GM12878 (cell line): ENCODE data around the gene SLC11A1. TPM values are rescaled to one million over a fixed set of nuclear protein-coding genes. Genes with fewer than 3 reads are reported as not detected.

ENCODE experiments used
- ATAC-seq: fragments of 200-7000 bp; cut with Tn5 transposase; 3 replicates; pipeline ENCODE4 v1.9.1; 2020; ENCODE audit warnings: mild to moderate bottlenecking, moderate library complexity
- BruUV-seq: library from RNA; stranded (reverse); fragments of 400-500 nt; replicated peaks from 2 replicates; lab custom pipeline; 2021; lab: Mats Ljungman, UMichigan
- CTCF ChIA-PET: fragments of 300-600 bp; sonication (Branson Sonifier 250); formaldehyde crosslinking; extraction: SDS; loops from one replicate; lab custom pipeline; 2021; ENCODE audit warnings: inconsistent platforms; lab: Yijun Ruan, JAX
- POLR2A ChIA-PET: fragments of 350-600 bp; formaldehyde crosslinking; extraction: SDS; loops from one replicate; lab custom pipeline; 2021; ENCODE audit warnings: inconsistent platforms; lab: Charles Lee
- RAD21 ChIA-PET: fragments of 300-600 bp; sonication (Branson Sonifier 250); formaldehyde crosslinking; loops from one replicate; lab custom pipeline; 2023; ENCODE audit warnings: antibody characterized with exemption; ENCODE audit not compliant: unreplicated experiment; lab: Charles Lee
- SMC1A ChIA-PET: fragments of 300-600 bp; sonication (Branson Sonifier 250); formaldehyde crosslinking; loops from one replicate; lab custom pipeline; 2023; ENCODE audit not compliant: unreplicated experiment, uncharacterized antibody; lab: Charles Lee
- DNase-seq: peaks from one replicate; pipeline ENCODE4 v3.0.0-alpha.2; 2011; ENCODE audit warnings: low read depth, low spot score
- FAIRE-seq: peaks from 3 replicates; lab custom pipeline; 2011; peaks lifted over from hg19 to GRCh38; lab: Jason Lieb, UNC
- H2AFZ ChIP-seq: 2 replicates; pipeline ENCODE4 v1.6.0; 2011; ENCODE audit warnings: low read depth, low read length, control low read depth; ENCODE audit not compliant: control insufficient read depth
- H3K27ac ChIP-seq: 2 replicates; pipeline ENCODE4 v1.5.1; 2011; ENCODE audit warnings: control low read depth; ENCODE audit not compliant: control insufficient read depth, insufficient read depth
- H3K27me3 ChIP-seq, 2 experiments: replicated peaks in 1 of 2; 2 replicates each; pipeline versions ENCODE4 v1.6.0 to v1.6.1; 2011; ENCODE audit warnings: low read length in 1 of 2; ENCODE audit not compliant: control insufficient read depth in 2 of 2, insufficient read depth in 2 of 2
- H3K36me3 ChIP-seq, 2 experiments: 2 replicates each; pipeline ENCODE4 v1.5.1; 2011; ENCODE audit warnings: low read length in 1 of 2; ENCODE audit not compliant: control insufficient read depth in 2 of 2, insufficient read depth in 2 of 2
- H3K4me1 ChIP-seq: 2 replicates; pipeline ENCODE4 v1.6.1; 2011; ENCODE audit warnings: mild to moderate bottlenecking, low read length, moderate library complexity, mixed read lengths; ENCODE audit not compliant: control insufficient read depth, insufficient read depth
- H3K4me2 ChIP-seq: 2 replicates; pipeline ENCODE4 v1.6.0; 2011; ENCODE audit warnings: control low read depth; ENCODE audit not compliant: control insufficient read depth, insufficient read depth
- H3K4me3 ChIP-seq: fragments of 200-600 bp; sonication (generic); 2 replicates; pipeline ENCODE4 v1.5.1; 2016
- H3K79me2 ChIP-seq: 2 replicates; pipeline ENCODE4 v1.6.0; 2011; ENCODE audit warnings: low read length; ENCODE audit not compliant: control insufficient read depth, insufficient read depth
- H3K9ac ChIP-seq: 2 replicates; pipeline ENCODE4 v1.8.0; 2011; ENCODE audit warnings: low read length, control low read depth, mixed read lengths; ENCODE audit not compliant: control insufficient read depth, insufficient read depth
- H3K9me3 ChIP-seq: replicated peaks from 3 replicates; pipeline ENCODE4 v1.5.1; 2011; ENCODE audit warnings: mild to moderate bottlenecking, low read length; ENCODE audit not compliant: control insufficient read depth, insufficient read depth
- H4K20me1 ChIP-seq: 2 replicates; pipeline ENCODE4 v1.6.0; 2011; ENCODE audit not compliant: control insufficient read depth, insufficient read depth
- CHD4 ChIP-seq: fragments of 200-600 bp; sonication (generic); IDR thresholded peaks from 2 replicates; pipeline ENCODE4 v1.6.1; 2016; ENCODE audit warnings: mild to moderate bottlenecking
- E2F4 ChIP-seq: IDR thresholded peaks from 2 replicates; pipeline ENCODE4 v1.6.1; 2012; ENCODE audit warnings: low read depth, low read length, improper control_type of control experiment
- ETV6 ChIP-seq, 2 experiments: fragments of 450-650 bp in 1 of 2; IDR thresholded peaks in 1 of 2; conservative IDR thresholded peaks in 1 of 2; 2 replicates each; pipeline ENCODE4 v1.6.1; 2014; ENCODE audit warnings: antibody characterized with exemption in 1 of 2, borderline replicate concordance in 1 of 2, low read depth in 1 of 2, mild to moderate bottlenecking in 1 of 2, moderate library complexity in 1 of 2
- NBN ChIP-seq: fragments of 450-650 bp; IDR thresholded peaks from 2 replicates; pipeline ENCODE4 v1.6.1; 2016
- NRF1 ChIP-seq: conservative IDR thresholded peaks from 2 replicates; pipeline ENCODE4 v1.6.1; 2011; ENCODE audit warnings: mild to moderate bottlenecking, low read depth, low read length, improper control_type of control experiment
- PKNOX1 ChIP-seq: fragments of 450-650 bp; IDR thresholded peaks from 2 replicates; pipeline ENCODE4 v1.6.1; 2016; ENCODE audit warnings: mild to moderate bottlenecking
- POLR2AphosphoS2 ChIP-seq: IDR thresholded peaks from 2 replicates; pipeline ENCODE4 v1.6.1; 2011; ENCODE audit warnings: low read depth, mild to moderate bottlenecking, low read length, improper control_type of control experiment, moderate library complexity
- RB1 ChIP-seq: fragments of 450-650 bp; formaldehyde crosslinking; IDR thresholded peaks from 2 replicates; pipeline ENCODE4 v1.6.1; 2017; ENCODE audit warnings: mild to moderate bottlenecking, borderline replicate concordance
- SMAD1 ChIP-seq: fragments of 450-650 bp; IDR thresholded peaks from 2 replicates; pipeline ENCODE4 v1.6.1; 2018; ENCODE audit warnings: mild to moderate bottlenecking, low read depth; ENCODE audit not compliant: partially characterized antibody
- WGBS: methylation state at CpG from one replicate; pipeline ENCODE4 v1.1.6; 2016; ENCODE audit warnings: low lambda C conversion rate; ENCODE audit not compliant: insufficient replicate concordance, insufficient coverage; ENCODE audit errors: missing lambda C conversion rate; 5-methylcytosine and 5-hydroxymethylcytosine counted together
- in situ Hi-C: fragments of 300-500 bp; cut with MboI; formaldehyde crosslinking; loops from 9 replicates; pipeline ENCODE4 v1.14.3; 2018; ENCODE audit warnings: mixed read lengths
- intact Hi-C: fragments of 100-400 bp; cut with micrococcal nuclease; formaldehyde crosslinking; loops from one replicate; pipeline ENCODE4 v1.14.2; 2022; ENCODE audit not compliant: unreplicated experiment
- polyA plus RNA-seq, 11 experiments: library from polyadenylated mRNA; depleted of rRNA in 4 of 11; unstranded in 6 of 11; stranded (reverse) in 5 of 11; fragments of >200 nt; fragmentation: Nextera tagmentation in 4 of 11; fragmentation: Illumina TruSeq in 1 of 11; extraction: Ambion mirVana in 4 of 11; extraction: Trizol in 1 of 11; gene quantifications; 1 replicate in 1 of 11; 2 replicates in 10 of 11; pipeline versions ENCODE4 v1.2.1 to v1.2.3, GENCODE V29; 2011 to 2016; ENCODE audit warnings: inconsistent platforms in 2 of 11, missing spikeins in 2 of 11, low read depth in 1 of 11
- total RNA-seq, 4 experiments: library from RNA; depleted of rRNA in 3 of 4; stranded (reverse); fragments of >200 nt in 3 of 4; fragmentation: Illumina TruSeq in 1 of 4; extraction: Trizol in 1 of 4; gene quantifications; 2 replicates each; pipeline versions ENCODE4 v1.2.1 to v1.2.3, GENCODE V29; 2013 to 2021
- TF ChIP-seq, protein P1 (sequence below): fragments of 450-650 bp; IDR thresholded peaks from 2 replicates; pipeline ENCODE4 v1.6.1; 2017; ENCODE audit warnings: mild to moderate bottlenecking, moderate library complexity
- TF ChIP-seq, protein P2 (sequence below): IDR thresholded peaks from 2 replicates; pipeline ENCODE4 v1.6.1; 2012; ENCODE audit warnings: low read depth, low read length, improper control_type of control experiment

Gene SLC11A1
- total and polyA plus RNA-seq, 10 of the 15 experiments (the other 5 are each of a cell fraction or from before 2014, with no cell fraction given): 0.03 to 0.38 (median 0.12) TPM

DNA sequence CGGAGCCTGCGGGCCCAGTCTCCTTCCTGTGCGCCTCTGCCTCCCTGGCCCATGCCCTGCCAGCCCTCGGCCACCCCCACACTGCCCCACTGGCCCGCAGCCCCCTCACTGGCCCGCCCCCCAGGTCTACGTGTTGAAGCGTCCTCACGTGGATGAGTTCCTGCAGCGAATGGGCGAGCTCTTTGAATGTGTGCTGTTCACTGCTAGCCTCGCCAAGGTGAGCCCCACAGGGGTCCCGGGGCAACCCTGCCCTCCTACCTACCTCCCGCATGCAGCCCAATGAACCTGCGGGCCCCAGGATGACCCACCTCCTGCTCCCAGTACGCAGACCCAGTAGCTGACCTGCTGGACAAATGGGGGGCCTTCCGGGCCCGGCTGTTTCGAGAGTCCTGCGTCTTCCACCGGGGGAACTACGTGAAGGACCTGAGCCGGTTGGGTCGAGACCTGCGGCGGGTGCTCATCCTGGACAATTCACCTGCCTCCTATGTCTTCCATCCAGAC, 20.9 kb downstream of the SLC11A1 start:
- intact Hi-C loops (no loop called here), in situ Hi-C loops (loop anchor here (10.0 kb wide), 1 partner anchor 442 kb away; no protein-coding TSS in a partner anchor)
- H3K4me1 ChIP-seq: peaks cover 32% of the 10 kb centered on the region
- 0 out of 2 replicates have a peak overlapping the region, but pooled peaks have one; percentile 17 for H3K4me2 ChIP-seq
- H3K4me3 ChIP-seq: no peak overlapping the region
- H3K27me3 ChIP-seq: no peaks in the 10 kb centered on the region
- no peak overlapping the region for H3K9ac ChIP-seq
- POLR2A ChIA-PET: no interaction called here
- no peak overlapping the region for H3K27ac ChIP-seq
- no peak overlapping the region for H2AFZ ChIP-seq
- H3K79me2 ChIP-seq: peaks cover 37% of the 10 kb centered on the region
- DNase-seq (no peak), FAIRE-seq (no peak), ATAC-seq (no peak)
- WGBS: 89% methylated on average over 21 of the region's 26 CpGs
- no peak for TF ChIP-seq NRF1
- no peak for TF ChIP-seq RB1
- TF ChIP-seq SMAD1: no peak
- TF ChIP-seq ETV6 (conservative IDR thresholded peaks at IDR 0.05 in 1 of 2, IDR thresholded peaks at IDR 0.05 in 1 of 2; ENCODE audit: borderline replicate concordance in 1 of 2, low read depth in 1 of 2): no peak
- TF ChIP-seq NBN: no peak
- TF ChIP-seq PKNOX1: no peak
- TF ChIP-seq, protein P1, sequence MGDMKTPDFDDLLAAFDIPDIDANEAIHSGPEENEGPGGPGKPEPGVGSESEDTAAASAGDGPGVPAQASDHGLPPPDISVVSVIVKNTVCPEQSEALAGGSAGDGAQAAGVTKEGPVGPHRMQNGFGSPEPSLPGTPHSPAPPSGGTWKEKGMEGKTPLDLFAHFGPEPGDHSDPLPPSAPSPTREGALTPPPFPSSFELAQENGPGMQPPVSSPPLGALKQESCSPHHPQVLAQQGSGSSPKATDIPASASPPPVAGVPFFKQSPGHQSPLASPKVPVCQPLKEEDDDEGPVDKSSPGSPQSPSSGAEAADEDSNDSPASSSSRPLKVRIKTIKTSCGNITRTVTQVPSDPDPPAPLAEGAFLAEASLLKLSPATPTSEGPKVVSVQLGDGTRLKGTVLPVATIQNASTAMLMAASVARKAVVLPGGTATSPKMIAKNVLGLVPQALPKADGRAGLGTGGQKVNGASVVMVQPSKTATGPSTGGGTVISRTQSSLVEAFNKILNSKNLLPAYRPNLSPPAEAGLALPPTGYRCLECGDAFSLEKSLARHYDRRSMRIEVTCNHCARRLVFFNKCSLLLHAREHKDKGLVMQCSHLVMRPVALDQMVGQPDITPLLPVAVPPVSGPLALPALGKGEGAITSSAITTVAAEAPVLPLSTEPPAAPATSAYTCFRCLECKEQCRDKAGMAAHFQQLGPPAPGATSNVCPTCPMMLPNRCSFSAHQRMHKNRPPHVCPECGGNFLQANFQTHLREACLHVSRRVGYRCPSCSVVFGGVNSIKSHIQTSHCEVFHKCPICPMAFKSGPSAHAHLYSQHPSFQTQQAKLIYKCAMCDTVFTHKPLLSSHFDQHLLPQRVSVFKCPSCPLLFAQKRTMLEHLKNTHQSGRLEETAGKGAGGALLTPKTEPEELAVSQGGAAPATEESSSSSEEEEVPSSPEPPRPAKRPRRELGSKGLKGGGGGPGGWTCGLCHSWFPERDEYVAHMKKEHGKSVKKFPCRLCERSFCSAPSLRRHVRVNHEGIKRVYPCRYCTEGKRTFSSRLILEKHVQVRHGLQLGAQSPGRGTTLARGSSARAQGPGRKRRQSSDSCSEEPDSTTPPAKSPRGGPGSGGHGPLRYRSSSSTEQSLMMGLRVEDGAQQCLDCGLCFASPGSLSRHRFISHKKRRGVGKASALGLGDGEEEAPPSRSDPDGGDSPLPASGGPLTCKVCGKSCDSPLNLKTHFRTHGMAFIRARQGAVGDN: no peak
- TF ChIP-seq POLR2AphosphoS2: no peak
- TF ChIP-seq CHD4: no peak
- TF ChIP-seq, protein P2, sequence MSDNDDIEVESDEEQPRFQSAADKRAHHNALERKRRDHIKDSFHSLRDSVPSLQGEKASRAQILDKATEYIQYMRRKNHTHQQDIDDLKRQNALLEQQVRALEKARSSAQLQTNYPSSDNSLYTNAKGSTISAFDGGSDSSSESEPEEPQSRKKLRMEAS: no peak
- TF ChIP-seq E2F4: no peak
- H3K9me3 ChIP-seq: no peaks in the 10 kb centered on the region
- peaks cover 4% of the 10 kb centered on the region; the same call in 1 of the 2 replicates for H4K20me1 ChIP-seq
- RAD21 ChIA-PET: interaction anchor here (1.1 kb wide), 1 partner anchor 68 kb away, joined by 3 read pairs; no protein-coding TSS in a partner anchor
- no TSS peak for BruUV-seq
- CTCF ChIA-PET: no interaction called here
- H3K36me3 ChIP-seq: peaks cover 7 to 10% of the 10 kb centered on the region in 2 experiments; a peak in 3 of 4 replicates
- SMC1A ChIA-PET: no interaction called here
